Stimulated activated CD4-positive, alpha-beta T cell treated with anti-CD3 and anti-CD28 coated beads, Interleukin-2, amount 100 ng/mL, for 24 hours (primary cell): ENCODE data around the gene KCNE4.

Experiments
- DNase-seq, 2 donors: peaks; one replicate each; pipeline ENCODE4 v3.0.0-alpha.2; 2020

The KCNE4 gene

DNA sequence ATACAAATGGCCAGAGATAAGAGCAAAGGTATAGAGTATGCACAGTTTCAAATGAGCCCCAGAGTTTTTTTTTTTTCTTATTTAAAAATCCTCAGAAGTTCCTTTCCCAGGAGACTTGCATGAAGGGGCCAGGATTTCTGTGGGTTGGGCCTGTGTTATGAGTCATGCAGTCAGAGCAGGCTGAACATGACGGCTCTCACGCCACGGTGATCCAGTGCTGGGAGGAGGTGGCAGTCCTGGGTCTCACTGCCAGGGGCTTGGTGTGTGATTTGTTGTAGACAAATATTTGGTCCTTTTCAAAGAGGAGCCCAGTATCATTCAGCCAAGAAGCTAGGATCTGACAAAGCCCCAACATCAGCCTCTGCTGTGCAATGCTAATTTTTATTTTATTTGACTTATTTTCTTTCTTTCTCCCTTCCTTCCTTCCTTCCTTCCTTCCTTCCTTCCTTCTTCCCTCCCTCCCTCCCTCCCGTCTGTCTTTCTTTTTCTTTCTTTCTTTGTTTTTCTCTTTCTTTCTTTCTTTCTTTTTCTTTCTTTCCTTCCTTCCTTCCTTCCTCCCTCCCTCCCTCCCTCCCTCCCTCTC, 10.4 kb upstream of the KCNE4 start:
- no peak for DNase-seq

DNA sequence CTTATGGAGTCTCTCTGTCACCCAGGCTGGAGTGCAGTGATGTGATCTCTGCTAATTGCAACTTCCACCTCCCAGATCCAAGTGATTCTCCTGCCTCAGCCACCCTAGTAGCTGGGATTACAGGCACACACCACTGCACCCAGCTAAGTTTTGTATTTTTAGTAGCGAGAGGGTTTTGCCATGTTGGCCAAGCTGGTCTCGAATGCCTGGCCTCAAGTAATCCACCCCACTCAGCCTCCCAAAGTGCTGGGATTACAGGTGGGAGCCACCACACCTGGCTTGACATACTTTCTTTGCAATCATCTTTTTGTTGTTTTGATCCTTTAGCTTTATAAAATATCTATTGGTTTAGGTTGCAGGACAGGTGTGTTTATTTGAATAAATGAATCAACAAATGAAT, 9.7 kb upstream of the KCNE4 start:
- no peak for DNase-seq

DNA sequence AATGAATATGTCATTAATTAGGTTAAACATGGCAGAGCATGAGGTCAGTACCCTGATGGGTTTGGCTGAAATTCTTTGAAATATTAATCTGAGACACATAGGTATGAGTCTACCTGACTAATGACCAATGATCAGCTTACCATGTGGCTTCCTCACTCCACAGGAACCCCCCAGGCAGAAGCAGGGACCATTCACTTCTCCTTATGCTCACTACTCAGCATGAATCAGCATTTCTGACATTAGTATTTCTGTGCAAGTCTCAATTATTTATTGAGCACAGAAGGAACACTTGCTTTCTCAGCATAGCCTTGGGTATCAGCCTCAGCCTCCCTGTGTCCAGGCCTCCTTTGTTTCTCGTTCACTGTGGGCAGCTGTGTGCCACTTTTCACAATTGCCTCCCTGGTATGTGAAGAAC, 9.3 kb upstream of the KCNE4 start:
- DNase-seq, result no peak

DNA sequence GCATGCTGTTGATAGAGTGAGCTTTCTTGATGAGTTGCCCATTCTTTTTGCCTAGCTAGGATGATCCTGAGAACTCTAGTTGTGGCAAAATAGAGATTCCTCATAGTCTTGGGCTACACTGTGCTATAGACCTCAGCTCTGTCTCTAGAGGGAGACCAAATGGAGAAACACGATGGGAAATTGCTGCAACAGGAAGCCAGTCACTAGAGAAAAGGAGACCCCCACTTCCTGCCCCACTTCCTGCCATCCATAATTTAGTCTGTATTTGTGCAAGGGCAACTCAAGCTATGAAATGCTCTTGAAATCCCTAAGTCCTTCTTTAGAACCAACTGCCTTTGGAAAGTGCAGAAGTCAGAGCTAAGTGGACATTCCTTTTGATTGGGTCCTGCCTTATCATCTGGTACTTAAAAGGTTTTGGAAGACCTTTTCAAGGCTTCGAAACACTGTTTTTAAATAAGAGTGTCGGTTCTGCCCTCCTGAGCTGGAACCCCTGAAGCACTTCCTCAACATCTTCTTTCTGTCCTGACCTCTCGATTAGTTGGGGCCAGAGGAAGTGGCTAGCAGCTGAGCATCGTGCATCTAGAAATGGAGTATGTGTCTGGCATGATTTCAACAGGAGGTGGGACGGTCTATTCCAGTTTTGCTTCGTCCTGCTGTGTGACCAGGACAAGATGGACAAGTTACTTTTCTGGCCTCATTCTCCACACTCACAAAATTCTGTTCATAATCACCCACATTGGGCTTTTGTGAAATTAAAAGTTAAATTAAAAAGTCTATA, 8.6 kb upstream of the KCNE4 start:
- DNase-seq, result no peak

DNA sequence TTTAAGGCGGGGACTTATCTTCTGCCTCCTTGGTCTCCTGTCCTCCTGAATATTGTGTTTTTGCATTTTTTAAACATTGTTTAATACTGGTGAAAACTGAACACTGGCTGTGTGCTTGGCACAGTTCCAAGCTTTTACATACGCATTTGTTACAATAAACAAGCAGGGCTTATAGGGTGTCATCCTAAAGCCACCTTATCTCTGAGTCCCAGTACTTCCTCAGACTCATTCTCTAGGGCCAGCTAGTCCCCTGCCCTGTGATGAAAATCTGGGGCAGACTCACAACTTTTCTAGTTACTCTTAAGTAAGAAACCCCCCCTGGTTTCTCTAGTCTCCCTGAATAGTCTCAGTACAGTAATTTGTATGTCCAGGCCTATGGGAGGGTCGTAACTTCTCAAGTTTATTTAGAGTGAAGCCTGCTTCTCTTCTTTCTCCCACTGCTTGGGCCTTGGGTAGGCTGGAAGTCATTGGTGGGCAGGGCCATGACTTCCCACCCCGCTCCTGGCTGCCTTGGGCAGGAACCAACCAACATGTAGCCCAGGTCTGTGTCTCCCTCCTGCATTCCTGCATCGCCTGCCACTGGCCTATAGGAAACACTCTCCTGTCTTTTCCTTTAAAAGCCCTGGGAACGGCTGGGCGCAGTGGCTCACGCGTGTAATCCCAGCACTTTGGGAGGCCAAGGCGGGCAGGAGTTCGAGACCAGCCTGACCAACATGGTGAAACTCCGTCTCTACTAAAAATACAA, 7.7 kb upstream of the KCNE4 start:
- no peak for DNase-seq

DNA sequence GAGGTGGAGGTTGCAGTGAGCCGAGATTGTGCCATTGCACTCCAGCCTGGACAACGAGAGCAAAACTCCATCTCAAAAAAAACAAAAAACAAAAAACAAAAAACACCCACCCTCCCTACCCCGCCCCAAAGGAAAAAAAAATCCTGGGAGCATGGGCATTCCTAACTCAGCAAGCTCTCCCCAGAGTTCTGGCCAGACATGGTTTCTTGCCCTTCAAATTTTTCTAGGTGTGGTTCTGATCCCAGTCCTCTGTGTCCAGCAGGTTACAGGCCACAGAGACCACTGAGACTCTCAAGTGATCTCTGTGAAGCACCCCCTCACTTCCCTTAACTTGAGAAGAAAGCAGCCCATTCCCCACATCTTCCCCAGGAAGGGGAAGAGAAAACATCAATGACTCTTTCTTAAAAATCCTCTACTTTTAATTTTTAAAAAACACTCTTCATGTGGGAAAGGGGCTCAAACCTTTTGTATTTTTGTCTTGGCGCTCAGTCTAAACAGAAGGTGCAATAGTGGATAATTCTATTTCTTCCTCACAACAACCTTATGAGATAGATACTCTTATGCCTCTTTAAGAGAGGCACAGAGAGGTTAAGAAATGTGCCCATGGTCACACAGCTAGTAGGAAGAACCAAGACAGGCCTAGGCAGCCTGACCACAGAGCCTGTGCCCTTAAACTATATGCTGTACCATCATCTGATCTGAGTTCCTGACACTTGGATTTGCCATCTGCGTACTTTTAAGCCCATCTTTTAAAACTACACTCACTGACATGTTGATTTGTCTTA, 6.9 kb upstream of the KCNE4 start:
- no peak for DNase-seq

DNA sequence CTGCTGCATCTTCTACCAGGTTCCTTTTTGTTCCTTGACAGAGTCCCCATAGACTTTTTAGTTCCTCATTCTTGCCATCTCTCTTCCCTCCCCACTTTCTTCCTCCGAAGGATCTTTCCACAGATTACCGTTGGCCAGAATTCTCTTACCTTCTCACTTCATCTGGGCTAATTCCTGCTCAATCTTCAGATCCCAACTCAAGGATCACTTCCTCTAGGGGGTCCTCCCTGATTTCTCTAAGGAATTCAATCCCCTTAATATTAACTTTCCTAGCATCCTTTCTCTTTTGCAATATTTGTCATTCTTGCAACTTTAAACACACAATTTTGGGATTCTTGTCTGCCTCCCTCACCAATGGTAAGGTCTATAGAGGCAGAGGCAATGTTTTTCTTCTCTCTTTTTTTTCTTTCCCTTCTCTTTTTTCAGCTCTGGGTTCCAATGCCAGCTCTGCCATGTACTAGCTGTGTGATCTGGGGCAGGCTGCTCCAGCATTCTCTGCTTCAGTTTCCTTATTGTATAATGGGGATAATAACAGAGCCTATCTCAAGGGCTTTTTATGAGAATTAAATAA, 5.4 kb upstream of the KCNE4 start:
- no peak for DNase-seq

DNA sequence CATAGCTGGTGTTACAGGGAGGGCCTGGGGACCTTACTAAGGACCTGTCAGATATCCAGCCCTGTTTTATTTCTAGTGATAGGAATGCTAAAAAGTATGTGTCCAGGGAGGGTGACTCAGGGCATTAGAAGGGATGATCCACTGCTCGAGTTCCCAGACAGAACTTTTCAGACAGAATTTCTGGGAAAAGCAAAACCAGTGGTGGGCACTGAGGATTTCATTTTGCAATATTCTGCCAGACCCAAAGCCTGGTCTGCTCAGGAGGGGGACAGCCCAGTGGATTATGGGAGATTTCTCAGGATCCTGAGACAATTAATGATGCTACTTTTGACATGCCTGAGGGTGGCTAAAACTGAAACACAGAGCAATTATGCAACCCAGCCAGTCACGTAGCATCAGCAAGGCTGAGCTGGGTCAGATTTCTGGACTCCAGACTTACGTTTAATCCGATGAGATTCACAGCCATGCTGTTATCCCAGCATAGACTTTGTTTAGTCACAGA, 4.7 kb upstream of the KCNE4 start:
- DNase-seq, result no peak

DNA sequence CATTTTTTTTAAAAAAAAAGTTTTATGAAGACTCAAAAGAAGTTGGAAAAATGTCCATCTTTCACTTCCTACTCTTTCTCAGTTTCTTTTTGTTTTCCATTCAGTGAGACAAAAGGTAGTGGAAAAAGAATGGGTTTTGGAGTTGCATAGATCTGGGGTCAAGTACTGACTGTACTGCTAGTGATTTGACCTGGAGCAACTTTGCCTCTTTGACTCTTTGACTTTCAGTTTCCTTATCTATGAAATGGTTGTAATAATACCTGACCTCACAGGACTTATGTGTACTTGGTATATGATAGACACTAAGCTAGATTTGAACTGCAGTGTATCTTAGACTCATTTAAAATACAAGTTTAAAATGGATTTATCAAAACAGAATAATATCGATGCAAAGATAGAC, 3.5 kb upstream of the KCNE4 start:
- DNase-seq, result no peak

DNA sequence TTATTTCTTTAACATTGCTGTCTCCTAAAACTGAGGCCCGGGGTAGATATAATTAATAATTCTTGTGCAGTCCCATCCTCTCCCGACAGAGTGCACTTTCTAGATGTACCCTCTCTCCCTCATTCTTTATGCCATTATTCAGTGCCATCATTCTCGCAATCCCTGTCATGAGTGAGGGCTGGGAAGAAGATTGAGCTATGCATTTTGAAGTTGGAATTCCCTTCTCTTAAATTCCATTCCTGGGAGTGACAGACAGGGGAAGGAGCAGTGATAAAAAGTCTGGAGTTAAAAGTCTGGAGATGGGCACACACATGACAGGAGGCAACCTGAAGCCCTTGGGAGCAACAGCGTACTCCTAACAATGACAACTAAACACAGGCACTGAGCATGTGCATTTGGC, 2.6 kb upstream of the KCNE4 start:
- DNase-seq, result no peak

DNA sequence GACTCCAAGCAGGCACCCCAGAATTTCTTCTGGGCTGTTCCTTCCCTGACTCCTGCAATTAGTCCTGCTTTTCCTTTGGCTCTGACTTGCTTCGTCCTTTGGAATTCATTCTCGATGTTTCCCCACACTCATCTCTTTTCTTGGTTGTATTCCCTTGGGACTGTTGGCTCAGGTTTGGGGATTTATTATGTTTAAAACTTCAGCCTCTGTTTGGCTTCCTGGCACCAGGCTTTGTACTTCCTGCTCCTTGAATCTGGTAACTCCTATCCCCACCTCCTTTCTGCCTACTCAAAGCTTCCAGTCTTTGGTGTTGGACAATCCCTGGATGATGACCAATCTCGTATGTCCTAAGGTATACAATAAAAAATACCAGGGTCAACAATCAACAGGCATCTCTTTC, 1.8 kb upstream of the KCNE4 start:
- DNase-seq, result no peak

DNA sequence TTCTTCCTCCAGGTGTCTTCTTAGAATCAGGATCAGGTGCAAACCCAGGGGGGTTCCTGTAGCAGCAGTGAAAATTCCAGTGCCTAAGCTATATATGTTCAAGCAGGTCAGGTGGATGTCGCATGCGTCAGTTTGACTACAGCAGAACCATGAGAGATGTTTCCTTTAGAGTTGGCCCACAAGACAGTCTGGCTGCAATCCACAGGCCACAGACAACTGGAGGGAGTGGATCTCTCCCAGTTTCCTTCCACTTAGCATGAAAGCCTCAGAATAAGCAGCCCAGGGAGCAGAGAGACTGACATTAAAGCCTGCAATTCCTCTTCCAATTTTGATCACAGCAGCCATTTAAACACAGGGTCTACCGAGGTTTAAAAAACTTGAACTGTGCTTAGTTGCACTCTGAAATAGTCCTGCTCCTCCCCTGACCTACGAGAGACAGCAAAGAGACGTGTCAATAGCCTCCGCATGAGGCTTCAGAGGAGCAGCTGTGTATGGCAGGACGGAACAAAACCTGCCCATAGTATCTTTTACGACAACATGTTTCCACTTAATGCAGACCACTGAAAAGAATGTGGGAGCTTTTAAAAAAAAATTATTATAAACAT, 988 bp upstream of the KCNE4 start:
- DNase-seq, result no peak

DNA sequence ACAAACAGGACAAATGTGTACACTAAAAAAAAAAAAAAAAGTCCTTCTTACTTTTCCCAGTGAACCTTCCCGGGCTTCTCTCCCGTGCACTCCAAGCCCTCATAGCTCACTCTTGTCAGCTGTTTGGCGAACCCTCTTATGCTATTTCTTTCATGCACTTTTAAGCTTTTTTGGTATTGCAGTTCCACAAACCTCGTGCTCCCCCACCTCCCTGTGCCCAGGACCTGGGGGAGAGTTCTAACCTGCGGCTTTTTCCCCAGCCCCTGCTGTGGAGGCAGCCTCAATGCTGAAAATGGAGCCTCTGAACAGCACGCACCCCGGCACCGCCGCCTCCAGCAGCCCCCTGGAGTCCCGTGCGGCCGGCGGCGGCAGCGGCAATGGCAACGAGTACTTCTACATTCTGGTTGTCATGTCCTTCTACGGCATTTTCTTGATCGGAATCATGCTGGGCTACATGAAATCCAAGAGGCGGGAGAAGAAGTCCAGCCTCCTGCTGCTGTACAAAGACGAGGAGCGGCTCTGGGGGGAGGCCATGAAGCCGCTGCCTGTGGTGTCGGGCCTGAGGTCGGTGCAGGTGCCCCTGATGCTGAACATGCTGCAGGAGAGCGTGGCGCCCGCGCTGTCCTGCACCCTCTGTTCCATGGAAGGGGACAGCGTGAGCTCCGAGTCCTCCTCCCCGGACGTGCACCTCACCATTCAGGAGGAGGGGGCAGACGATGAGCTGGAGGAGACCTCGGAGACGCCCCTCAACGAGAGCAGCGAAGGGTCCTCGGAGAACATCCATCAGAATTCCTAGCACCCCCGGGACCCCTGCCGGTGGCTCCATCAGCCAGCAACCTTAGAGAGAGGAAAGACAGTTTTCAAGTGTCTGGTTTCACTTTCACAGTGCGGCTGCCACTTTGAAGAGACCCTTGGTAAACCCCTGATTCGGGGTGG, 826 bp downstream of the KCNE4 start:
- no peak for DNase-seq

DNA sequence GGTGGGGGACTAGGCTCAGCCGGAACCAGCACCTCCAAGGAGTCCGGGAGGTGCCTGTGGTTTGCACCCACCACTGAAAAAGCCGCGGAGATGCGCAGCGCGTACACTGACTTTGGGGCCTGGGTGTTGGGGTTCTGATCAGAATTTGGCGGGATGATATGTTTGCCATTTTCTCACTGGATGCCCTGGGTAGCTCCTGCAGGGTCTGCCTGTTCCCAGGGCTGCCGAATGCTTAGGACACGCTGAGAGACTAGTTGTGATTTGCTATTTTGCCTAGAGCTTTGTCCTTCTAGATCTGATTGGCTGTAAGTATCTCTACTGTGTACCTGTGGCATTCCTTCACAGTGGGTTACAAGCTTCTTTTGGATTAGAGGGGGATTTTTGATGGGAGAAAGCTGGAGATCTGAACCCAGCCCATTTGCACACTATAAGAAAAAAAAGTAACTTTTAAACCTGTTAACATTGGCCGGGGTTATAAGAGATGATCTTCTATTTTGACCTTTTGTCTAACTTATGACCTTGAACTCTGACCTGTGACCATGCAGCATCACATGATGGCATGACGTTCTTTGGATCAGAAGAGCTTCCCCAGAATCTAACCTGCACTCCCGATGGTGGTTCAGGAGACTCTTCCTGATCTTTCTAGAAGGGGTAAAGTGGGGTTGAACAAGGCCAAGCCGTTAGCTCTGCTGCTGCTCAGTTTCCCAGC, 1.6 kb downstream of the KCNE4 start:
- DNase-seq, result no peak

DNA sequence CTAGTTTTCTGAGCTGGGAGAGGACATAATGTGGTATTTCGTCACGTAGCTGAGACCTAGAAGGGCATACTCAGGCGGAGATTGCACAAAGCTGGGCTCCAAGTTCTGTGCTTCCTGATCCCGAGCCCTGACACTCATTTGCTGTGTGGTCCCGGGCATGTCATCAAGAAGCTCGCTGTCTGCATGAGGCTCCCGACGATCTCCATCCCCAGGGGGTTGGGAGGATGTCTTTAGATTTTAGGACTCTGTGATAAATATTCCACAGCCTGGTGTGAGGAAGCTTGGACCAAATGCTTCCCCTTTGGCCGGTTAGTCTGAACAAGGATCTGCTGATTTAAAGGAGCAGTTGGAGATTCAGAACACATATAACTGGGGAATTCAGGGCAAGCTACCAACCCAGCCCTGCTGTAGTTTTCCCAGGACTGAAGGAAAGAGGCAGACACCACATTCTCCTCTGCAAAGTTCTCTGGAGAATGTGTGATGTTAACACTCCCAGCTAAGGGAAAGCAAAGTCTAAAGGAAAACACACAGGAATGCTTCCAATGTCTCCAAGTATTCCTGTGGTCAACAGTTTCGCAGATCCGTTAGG, 2.3 kb downstream of the KCNE4 start:
- no peak for DNase-seq

DNA sequence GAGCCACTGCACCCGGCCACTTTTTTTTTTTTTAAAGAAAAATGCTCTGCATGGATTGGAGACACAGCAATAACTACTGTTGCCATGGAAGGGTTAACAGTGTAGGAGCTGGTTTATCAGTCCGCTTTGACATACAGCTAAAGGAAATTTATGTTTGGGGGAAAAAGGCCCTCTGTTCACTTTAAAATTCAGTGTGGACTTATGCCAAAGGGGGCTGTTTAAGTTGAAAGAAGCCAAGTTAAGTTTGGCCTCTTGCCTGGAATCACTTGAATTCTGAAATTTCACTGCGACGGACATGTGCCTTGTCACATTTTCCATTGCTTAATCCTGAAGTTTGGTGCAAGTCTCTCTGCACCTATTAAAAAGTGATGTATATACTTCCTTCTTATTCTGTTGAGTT, 3.1 kb downstream of the KCNE4 start:
- no peak for DNase-seq

DNA sequence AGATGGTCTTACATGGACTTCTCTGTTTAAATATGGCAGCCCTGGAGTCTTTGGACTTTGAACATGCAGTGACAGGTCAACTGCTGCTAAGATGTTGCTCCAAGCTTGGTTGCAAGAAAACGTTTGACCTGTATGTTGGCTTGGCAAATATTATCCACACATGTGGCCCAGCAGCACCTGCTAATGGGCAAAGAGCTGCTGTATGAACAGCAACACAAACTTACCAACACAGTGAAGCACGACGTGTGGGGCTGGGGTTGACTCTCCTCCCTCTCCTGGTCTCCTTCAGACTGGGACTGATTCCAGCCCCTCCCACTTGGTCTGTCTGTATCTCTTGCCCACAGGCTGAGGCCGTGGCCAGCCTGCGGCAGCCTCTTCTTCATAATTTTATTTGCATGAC, 3.8 kb downstream of the KCNE4 start:
- no peak for DNase-seq

DNA sequence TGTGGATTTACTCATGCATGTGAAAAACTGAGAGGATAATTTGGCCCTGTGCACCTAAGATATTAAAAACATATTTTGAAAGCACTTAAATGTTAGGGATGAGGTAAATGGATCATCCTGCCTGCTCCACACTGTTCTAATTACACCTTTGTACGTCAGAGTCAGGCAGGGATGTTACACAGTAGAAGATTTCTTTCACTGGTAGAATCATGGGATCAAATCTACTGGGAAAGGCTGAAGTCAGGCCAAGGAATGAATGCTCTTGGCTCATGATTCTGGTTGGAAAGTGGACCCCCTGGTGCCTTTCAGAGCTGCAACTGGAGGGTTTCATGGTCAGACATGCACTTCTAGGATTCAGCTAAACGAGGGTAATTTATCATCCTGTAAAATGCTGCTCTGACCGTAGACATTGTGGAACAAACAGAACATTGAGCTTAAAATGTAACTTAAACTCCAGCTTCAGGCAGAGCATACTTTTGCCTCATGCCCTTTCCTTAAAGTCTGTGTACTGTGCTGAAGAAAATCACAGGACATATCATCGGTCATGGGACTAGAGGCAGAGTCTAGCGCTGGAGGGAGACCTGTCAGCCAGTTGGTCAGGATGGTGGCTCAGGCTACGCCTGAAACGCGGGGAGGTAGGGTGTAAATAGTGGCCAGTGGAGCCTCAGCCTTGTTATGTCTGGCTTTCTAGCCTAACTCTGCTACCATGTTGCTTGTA, 4.9 kb downstream of the KCNE4 start:
- DNase-seq, result no peak

DNA sequence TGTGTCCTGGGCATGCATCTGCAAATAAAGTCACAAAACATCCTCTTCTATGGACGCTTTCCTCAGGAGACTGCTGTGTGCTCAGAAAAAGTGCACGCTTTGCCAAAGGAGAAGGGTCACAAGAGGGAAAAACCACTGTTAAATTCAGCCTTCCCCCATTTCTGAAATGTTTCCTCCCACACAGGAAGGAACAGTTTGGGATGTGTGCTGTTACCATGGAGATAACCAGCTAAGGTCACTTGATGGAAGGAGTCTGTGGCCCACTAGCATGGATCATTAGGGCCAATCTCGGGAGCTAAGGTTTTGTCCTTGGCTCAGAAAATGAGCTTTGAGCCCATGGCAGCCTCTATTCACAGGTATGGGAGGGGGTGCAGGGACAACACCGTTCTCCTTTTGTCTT, 5.6 kb downstream of the KCNE4 start:
- no peak for DNase-seq
